BLaER1 treated with 17β-estradiol and CSF1 and Interleukin-3, amounts not matched to agents 10 nM and 100 nM (cell line): ENCODE data around the gene TBL1XR1.

Source experiments
- H3K27ac ChIP-seq, 11 experiments: shearing (Covaris generic); formaldehyde crosslinking; 2 replicates each; pipeline ENCODE4 v1.8.1; 2022
- H3K27me3 ChIP-seq, 11 experiments: shearing (Covaris generic); formaldehyde crosslinking; 2 replicates each; pipeline ENCODE4 v1.8.1; 2022
- H3K36me3 ChIP-seq, 11 experiments: shearing (Covaris generic); formaldehyde crosslinking; 2 replicates each; pipeline ENCODE4 v1.8.1; 2022
- H3K4me1 ChIP-seq, 10 experiments: shearing (Covaris generic); formaldehyde crosslinking; 2 replicates each; pipeline ENCODE4 v1.8.1; 2022
- H3K4me2 ChIP-seq, 11 experiments: shearing (Covaris generic); formaldehyde crosslinking; 2 replicates each; pipeline ENCODE4 v1.8.1; 2022
- H3K4me3 ChIP-seq, 10 experiments: shearing (Covaris generic); formaldehyde crosslinking; 2 replicates each; pipeline ENCODE4 v1.8.1; 2022
- H3K9ac ChIP-seq, 11 experiments: shearing (Covaris generic); formaldehyde crosslinking; 2 replicates each; pipeline ENCODE4 v1.8.1; 2022
- H3K9me3 ChIP-seq, 11 experiments: shearing (Covaris generic); formaldehyde crosslinking; replicated peaks in 1 of 11; 2 replicates each; pipeline ENCODE4 v1.8.1; 2022
- H4K20me1 ChIP-seq, 11 experiments: shearing (Covaris generic); formaldehyde crosslinking; 2 replicates each; pipeline ENCODE4 v1.8.1; 2022
- Cebpa-rat ChIP-seq, 11 experiments: shearing (Covaris generic); IDR thresholded peaks; 2 replicates each; pipeline ENCODE4 v1.8.1; 2022

The TBL1XR1 gene

GRCh38 chr3:176974279-176974678 is 223.0 kb downstream of the TBL1XR1 start:
- H3K4me2 ChIP-seq: no peak overlapping the region

GRCh38 chr3:176971613-176972174 is 225.6 kb downstream of the TBL1XR1 start:
- no peaks in the 10 kb centered on the region; a peak in 2 of 22 replicates for H3K9me3 ChIP-seq
- no peaks in the 10 kb centered on the region for H3K36me3 ChIP-seq
- TF ChIP-seq Cebpa-rat (IDR thresholded peaks at IDR 0.05): no peak
- no peaks in the 10 kb centered on the region for H3K27me3 ChIP-seq
- no peak overlapping the region for H3K27ac ChIP-seq
- no peak overlapping the region for H3K4me2 ChIP-seq
- no peak overlapping the region for H3K4me3 ChIP-seq
- no peaks in the 10 kb centered on the region for H4K20me1 ChIP-seq
- no peak overlapping the region for H3K9ac ChIP-seq
- peaks cover 0 to 19% (median 7%) of the 10 kb centered on the region in 10 experiments; a peak in 12 of 20 replicates for H3K4me1 ChIP-seq

More at GRCh38 chr3:176974279-176974678, 223.0 kb downstream of the TBL1XR1 start:
- H3K27me3 ChIP-seq: no peaks in the 10 kb centered on the region
- H3K9me3 ChIP-seq: no peaks in the 10 kb centered on the region; a peak in 2 of 22 replicates
- H3K27ac ChIP-seq: no peak overlapping the region
- H4K20me1 ChIP-seq: no peaks in the 10 kb centered on the region
- no peak overlapping the region for H3K4me3 ChIP-seq
- no peaks in the 10 kb centered on the region for H3K36me3 ChIP-seq
- H3K9ac ChIP-seq: no peak overlapping the region
- TF ChIP-seq Cebpa-rat (IDR thresholded peaks at IDR 0.05): no peak
- H3K4me1 ChIP-seq: peaks cover 0 to 18% (median 5%) of the 10 kb centered on the region in 10 experiments; a peak in 14 of 20 replicates

- H3K36me3 ChIP-seq: no peaks in the 10 kb centered on the region
Observed at GRCh38 chr3:176970770-176971169, 226.5 kb downstream of the TBL1XR1 start.

GRCh38 chr3:176969506-176969905 is 227.8 kb downstream of the TBL1XR1 start:
- no peak for TF ChIP-seq Cebpa-rat (IDR thresholded peaks at IDR 0.05)
- H3K27me3 ChIP-seq: no peaks in the 10 kb centered on the region

More at GRCh38 chr3:176970770-176971169, 226.5 kb downstream of the TBL1XR1 start:
- H3K4me1 ChIP-seq: peaks cover 0 to 19% (median 7%) of the 10 kb centered on the region in 10 experiments; a peak in 12 of 20 replicates
- H3K9ac ChIP-seq: no peak overlapping the region
- H3K9me3 ChIP-seq: no peaks in the 10 kb centered on the region; a peak in 2 of 22 replicates
- H4K20me1 ChIP-seq: no peaks in the 10 kb centered on the region
- H3K4me3 ChIP-seq: no peak overlapping the region
- no peak overlapping the region for H3K27ac ChIP-seq
- no peaks in the 10 kb centered on the region for H3K27me3 ChIP-seq
- no peak for TF ChIP-seq Cebpa-rat (IDR thresholded peaks at IDR 0.05)
- H3K4me2 ChIP-seq: no peak overlapping the region

More at GRCh38 chr3:176969506-176969905, 227.8 kb downstream of the TBL1XR1 start:
- Histone ChIP-seq H3K4me3 (no peak overlapping the region), H3K9ac (no peak overlapping the region), H3K4me2 (peak overlapping the region in 8 of 11 experiments; percentile 4 to 53 (median 24); a peak in 8 of 22 replicates), H3K36me3 (no peaks in the 10 kb centered on the region), H3K27ac (peak overlapping the region in 1 of 11 experiments; percentile 36; a peak in 1 of 22 replicates), H3K9me3 (no peaks in the 10 kb centered on the region; a peak in 2 of 22 replicates), H3K4me1 (peaks cover 0 to 32% (median 7%) of the 10 kb centered on the region in 10 experiments; a peak in 14 of 20 replicates), H4K20me1 (no peaks in the 10 kb centered on the region)
